ENCODE results near the gene PITPNM2. TPM values are rescaled to one million over a fixed set of nuclear protein-coding genes. Genes with fewer than 3 reads are reported as not detected.
A peak's percentile ranks its signal among the peaks of the same experiment; 100 is the strongest.

Gene PITPNM2
- total and polyA plus RNA-seq, 9 of the 15 experiments (the other 6 are each of a cell fraction or from before 2014, with no cell fraction given), result 0.03 to 10.8 (median 2.9) TPM

DNA sequence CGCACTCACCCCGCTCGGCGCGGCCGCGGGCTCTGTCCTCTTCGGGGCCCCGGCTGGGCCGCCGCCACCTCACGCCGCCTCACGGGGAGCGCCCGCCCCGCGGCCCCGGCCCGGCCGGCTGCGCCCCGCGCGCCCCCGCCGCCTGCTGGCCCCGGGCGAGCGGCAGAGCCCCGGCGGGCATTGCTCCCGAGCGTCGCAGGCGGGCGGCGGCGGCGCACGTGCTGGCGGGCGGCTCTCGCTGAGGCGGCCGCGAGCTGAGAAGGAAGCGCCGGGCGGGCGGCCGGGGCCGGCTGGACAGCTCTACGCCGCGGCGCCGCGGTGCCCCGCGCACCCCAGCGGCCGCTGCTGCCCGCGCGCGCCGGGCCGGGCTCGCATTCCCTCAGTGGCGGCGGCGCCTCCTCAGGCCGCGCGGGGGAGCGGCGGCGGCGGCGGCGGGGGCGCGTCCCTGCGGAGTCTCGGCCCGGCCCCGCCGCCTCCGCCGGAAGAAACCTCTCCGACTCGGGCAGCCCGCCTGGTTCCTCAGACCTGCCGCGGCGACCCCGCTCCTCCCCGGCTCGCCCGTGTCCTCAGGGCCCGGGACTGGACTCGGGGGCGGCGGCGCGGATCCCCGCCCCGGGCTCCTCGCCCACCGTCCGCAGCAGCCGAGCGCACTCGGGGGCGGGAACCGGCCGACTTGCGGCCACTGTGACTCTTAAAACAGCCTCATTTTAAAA is at the start of gene PITPNM2 (continued):
- TF ChIP-seq, protein P1, sequence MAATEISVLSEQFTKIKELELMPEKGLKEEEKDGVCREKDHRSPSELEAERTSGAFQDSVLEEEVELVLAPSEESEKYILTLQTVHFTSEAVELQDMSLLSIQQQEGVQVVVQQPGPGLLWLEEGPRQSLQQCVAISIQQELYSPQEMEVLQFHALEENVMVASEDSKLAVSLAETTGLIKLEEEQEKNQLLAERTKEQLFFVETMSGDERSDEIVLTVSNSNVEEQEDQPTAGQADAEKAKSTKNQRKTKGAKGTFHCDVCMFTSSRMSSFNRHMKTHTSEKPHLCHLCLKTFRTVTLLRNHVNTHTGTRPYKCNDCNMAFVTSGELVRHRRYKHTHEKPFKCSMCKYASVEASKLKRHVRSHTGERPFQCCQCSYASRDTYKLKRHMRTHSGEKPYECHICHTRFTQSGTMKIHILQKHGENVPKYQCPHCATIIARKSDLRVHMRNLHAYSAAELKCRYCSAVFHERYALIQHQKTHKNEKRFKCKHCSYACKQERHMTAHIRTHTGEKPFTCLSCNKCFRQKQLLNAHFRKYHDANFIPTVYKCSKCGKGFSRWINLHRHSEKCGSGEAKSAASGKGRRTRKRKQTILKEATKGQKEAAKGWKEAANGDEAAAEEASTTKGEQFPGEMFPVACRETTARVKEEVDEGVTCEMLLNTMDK (IDR thresholded peaks at IDR 0.05; ENCODE audit: borderline replicate concordance, insufficient read depth, low read depth, low read length, poor library complexity, severe bottlenecking), result peak; percentile 75
- TF ChIP-seq ZNF280B (CRISPR knock-in tag; IDR thresholded peaks at IDR 0.05) (no peak), HBP1 (CRISPR knock-in tag; IDR thresholded peaks at IDR 0.05) (no peak), COPS2 (conservative IDR thresholded peaks at IDR 0.05) (no peak), BHLHE40 (IDR thresholded peaks at IDR 0.05; ENCODE audit: low read length) (peak; percentile 66), ZNF175 (CRISPR knock-in tag; IDR thresholded peaks at IDR 0.05; ENCODE audit: low read depth) (peak; percentile 66; the same call in 1 of the 2 replicates), HMGN3 (IDR thresholded peaks at IDR 0.05; ENCODE audit: borderline replicate concordance, extremely low read depth, insufficient read length, low read depth, low read length) (peak; percentile 52), ZBED1 (IDR thresholded peaks at IDR 0.05) (no peak), VEZF1 (CRISPR knock-in tag; IDR thresholded peaks at IDR 0.05) (peak; percentile 54; the same call in 1 of the 2 replicates)
- TF ChIP-seq, protein P2, sequence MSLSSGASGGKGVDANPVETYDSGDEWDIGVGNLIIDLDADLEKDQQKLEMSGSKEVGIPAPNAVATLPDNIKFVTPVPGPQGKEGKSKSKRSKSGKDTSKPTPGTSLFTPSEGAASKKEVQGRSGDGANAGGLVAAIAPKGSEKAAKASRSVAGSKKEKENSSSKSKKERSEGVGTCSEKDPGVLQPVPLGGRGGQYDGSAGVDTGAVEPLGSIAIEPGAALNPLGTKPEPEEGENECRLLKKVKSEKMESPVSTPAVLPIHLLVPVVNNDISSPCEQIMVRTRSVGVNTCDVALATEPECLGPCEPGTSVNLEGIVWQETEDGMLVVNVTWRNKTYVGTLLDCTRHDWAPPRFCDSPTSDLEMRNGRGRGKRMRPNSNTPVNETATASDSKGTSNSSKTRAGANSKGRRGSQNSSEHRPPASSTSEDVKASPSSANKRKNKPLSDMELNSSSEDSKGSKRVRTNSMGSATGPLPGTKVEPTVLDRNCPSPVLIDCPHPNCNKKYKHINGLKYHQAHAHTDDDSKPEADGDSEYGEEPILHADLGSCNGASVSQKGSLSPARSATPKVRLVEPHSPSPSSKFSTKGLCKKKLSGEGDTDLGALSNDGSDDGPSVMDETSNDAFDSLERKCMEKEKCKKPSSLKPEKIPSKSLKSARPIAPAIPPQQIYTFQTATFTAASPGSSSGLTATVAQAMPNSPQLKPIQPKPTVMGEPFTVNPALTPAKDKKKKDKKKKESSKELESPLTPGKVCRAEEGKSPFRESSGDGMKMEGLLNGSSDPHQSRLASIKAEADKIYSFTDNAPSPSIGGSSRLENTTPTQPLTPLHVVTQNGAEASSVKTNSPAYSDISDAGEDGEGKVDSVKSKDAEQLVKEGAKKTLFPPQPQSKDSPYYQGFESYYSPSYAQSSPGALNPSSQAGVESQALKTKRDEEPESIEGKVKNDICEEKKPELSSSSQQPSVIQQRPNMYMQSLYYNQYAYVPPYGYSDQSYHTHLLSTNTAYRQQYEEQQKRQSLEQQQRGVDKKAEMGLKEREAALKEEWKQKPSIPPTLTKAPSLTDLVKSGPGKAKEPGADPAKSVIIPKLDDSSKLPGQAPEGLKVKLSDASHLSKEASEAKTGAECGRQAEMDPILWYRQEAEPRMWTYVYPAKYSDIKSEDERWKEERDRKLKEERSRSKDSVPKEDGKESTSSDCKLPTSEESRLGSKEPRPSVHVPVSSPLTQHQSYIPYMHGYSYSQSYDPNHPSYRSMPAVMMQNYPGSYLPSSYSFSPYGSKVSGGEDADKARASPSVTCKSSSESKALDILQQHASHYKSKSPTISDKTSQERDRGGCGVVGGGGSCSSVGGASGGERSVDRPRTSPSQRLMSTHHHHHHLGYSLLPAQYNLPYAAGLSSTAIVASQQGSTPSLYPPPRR (CRISPR knock-in tag; IDR thresholded peaks at IDR 0.05; ENCODE audit: borderline replicate concordance), result no peak
- TF ChIP-seq, protein P3, sequence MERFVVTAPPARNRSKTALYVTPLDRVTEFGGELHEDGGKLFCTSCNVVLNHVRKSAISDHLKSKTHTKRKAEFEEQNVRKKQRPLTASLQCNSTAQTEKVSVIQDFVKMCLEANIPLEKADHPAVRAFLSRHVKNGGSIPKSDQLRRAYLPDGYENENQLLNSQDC (CRISPR knock-in tag; IDR thresholded peaks at IDR 0.05), result no peak

All from K562 (cell line).